Activated naive CD8-positive, alpha-beta T cell treated with anti-CD3 and anti-CD28 coated beads, Interleukin-2, amount 50 U/mL, for 24 hours (primary cell): ENCODE data around the gene CACFD1.
A peak's percentile ranks its signal among the peaks of the same experiment; 100 is the strongest.

ENCODE experiments used
- ATAC-seq: fragments of 150-1000 bp; cut with Tn5 transposase; one replicate; pipeline ENCODE4 v1.10.0; 2021
- DNase-seq: peaks from one replicate; pipeline ENCODE4 v3.0.0; 2021
- H3K27ac Mint-ChIP-seq: one replicate; pipeline ENCODE4 v1.8.0; 2021; ENCODE audit warnings: mild to moderate bottlenecking, mixed read lengths
- H3K27me3 Mint-ChIP-seq: one replicate; pipeline ENCODE4 v1.8.0; 2021; ENCODE audit warnings: mixed read lengths
- H3K36me3 Mint-ChIP-seq: one replicate; pipeline ENCODE4 v1.8.0; 2021; ENCODE audit warnings: low read depth, mixed read lengths
- H3K4me1 Mint-ChIP-seq: one replicate; pipeline ENCODE4 v1.8.0; 2021; ENCODE audit warnings: mixed read lengths
- H3K4me3 Mint-ChIP-seq: one replicate; pipeline ENCODE4 v1.8.0; 2021; ENCODE audit warnings: mild to moderate bottlenecking, moderate library complexity, mixed read lengths
- H3K9me3 Mint-ChIP-seq: one replicate; pipeline ENCODE4 v1.8.0; 2021; ENCODE audit warnings: mixed read lengths

The CACFD1 gene

GRCh38 chr9:133453651-133454050 is 6.1 kb upstream of the CACFD1 start:
- no peak overlapping the region for H3K27ac Mint-ChIP-seq
- ATAC-seq (no peak), DNase-seq (no peak)
- H3K9me3 Mint-ChIP-seq = no peaks in the 10 kb centered on the region
- no peaks in the 10 kb centered on the region for H3K27me3 Mint-ChIP-seq
- H3K36me3 Mint-ChIP-seq = no peaks in the 10 kb centered on the region
- no peak overlapping the region for H3K4me3 Mint-ChIP-seq
- H3K4me1 Mint-ChIP-seq = no peaks in the 10 kb centered on the region

- DNase-seq = no peak
- Mint-ChIP-seq H3K27ac (no peak overlapping the region), H3K9me3 (no peaks in the 10 kb centered on the region), H3K27me3 (no peaks in the 10 kb centered on the region), H3K4me1 (no peaks in the 10 kb centered on the region), H3K36me3 (no peaks in the 10 kb centered on the region), H3K4me3 (no peak overlapping the region)
- ATAC-seq = no peak
These were observed 5.5 kb upstream of the CACFD1 start for GRCh38 chr9:133454325-133454724.

- Mint-ChIP-seq H3K9me3 (no peaks in the 10 kb centered on the region), H3K36me3 (no peaks in the 10 kb centered on the region), H3K4me1 (no peaks in the 10 kb centered on the region), H3K27me3 (no peaks in the 10 kb centered on the region), H3K4me3 (no peak overlapping the region), H3K27ac (no peak overlapping the region)
- DNase-seq (no peak), ATAC-seq (no peak)
These were observed 4.7 kb upstream of the CACFD1 start for GRCh38 chr9:133454943-133455673.

GRCh38 chr9:133455936-133456335 is 3.8 kb upstream of the CACFD1 start:
- H3K27ac Mint-ChIP-seq = no peak overlapping the region
- no peaks in the 10 kb centered on the region for H3K27me3 Mint-ChIP-seq
- H3K9me3 Mint-ChIP-seq = no peaks in the 10 kb centered on the region
- no peaks in the 10 kb centered on the region for H3K36me3 Mint-ChIP-seq
- DNase-seq (no peak), ATAC-seq (no peak)
- H3K4me3 Mint-ChIP-seq = no peak overlapping the region
- H3K4me1 Mint-ChIP-seq = peaks cover 2% of the 10 kb centered on the region

GRCh38 chr9:133456409-133456808 is 3.4 kb upstream of the CACFD1 start:
- H3K4me3 Mint-ChIP-seq = no peak overlapping the region
- peaks cover 2% of the 10 kb centered on the region for H3K4me1 Mint-ChIP-seq
- H3K27ac Mint-ChIP-seq = no peak overlapping the region
- no peaks in the 10 kb centered on the region for H3K27me3 Mint-ChIP-seq
- no peaks in the 10 kb centered on the region for H3K9me3 Mint-ChIP-seq
- H3K36me3 Mint-ChIP-seq = no peaks in the 10 kb centered on the region
- no peak for ATAC-seq
- DNase-seq = no peak

GRCh38 chr9:133457233-133457632 is 2.5 kb upstream of the CACFD1 start:
- DNase-seq = no peak
- Mint-ChIP-seq H3K27me3 (no peaks in the 10 kb centered on the region), H3K27ac (no peak overlapping the region), H3K4me1 (peaks cover 2% of the 10 kb centered on the region), H3K9me3 (no peaks in the 10 kb centered on the region), H3K36me3 (no peaks in the 10 kb centered on the region), H3K4me3 (no peak overlapping the region)
- no peak for ATAC-seq

GRCh38 chr9:133457748-133458147 is 2.0 kb upstream of the CACFD1 start:
- no peaks in the 10 kb centered on the region for H3K36me3 Mint-ChIP-seq
- no peak for DNase-seq
- peaks cover 2% of the 10 kb centered on the region for H3K4me1 Mint-ChIP-seq
- H3K27ac Mint-ChIP-seq = no peak overlapping the region
- no peak for ATAC-seq
- no peaks in the 10 kb centered on the region for H3K27me3 Mint-ChIP-seq
- H3K4me3 Mint-ChIP-seq = no peak overlapping the region
- H3K9me3 Mint-ChIP-seq = no peaks in the 10 kb centered on the region

GRCh38 chr9:133458643-133459312 is 1.0 kb upstream of the CACFD1 start:
- no peak for DNase-seq
- no peak for ATAC-seq
- no peak overlapping the region for H3K27ac Mint-ChIP-seq
- H3K9me3 Mint-ChIP-seq = no peaks in the 10 kb centered on the region
- no peaks in the 10 kb centered on the region for H3K36me3 Mint-ChIP-seq
- H3K4me3 Mint-ChIP-seq = no peak overlapping the region
- no peaks in the 10 kb centered on the region for H3K27me3 Mint-ChIP-seq
- peaks cover 2% of the 10 kb centered on the region for H3K4me1 Mint-ChIP-seq

- H3K27me3 Mint-ChIP-seq = no peaks in the 10 kb centered on the region
- H3K9me3 Mint-ChIP-seq = no peaks in the 10 kb centered on the region
- peaks cover 2% of the 10 kb centered on the region for H3K4me1 Mint-ChIP-seq
- no peak overlapping the region for H3K27ac Mint-ChIP-seq
- peak; percentile 43 for DNase-seq
- ATAC-seq = no peak
- H3K36me3 Mint-ChIP-seq = no peaks in the 10 kb centered on the region
- peak overlapping the region; percentile 58 for H3K4me3 Mint-ChIP-seq
These were observed 812 bp downstream of the CACFD1 start for GRCh38 chr9:133460405-133461175.

GRCh38 chr9:133461975-133462374 is 2.2 kb downstream of the CACFD1 start:
- DNase-seq = no peak
- H3K36me3 Mint-ChIP-seq = no peaks in the 10 kb centered on the region
- no peaks in the 10 kb centered on the region for H3K9me3 Mint-ChIP-seq
- H3K27me3 Mint-ChIP-seq = no peaks in the 10 kb centered on the region
- H3K27ac Mint-ChIP-seq = no peak overlapping the region
- peaks cover 2% of the 10 kb centered on the region for H3K4me1 Mint-ChIP-seq
- no peak for ATAC-seq
- no peak overlapping the region for H3K4me3 Mint-ChIP-seq

- H3K27ac Mint-ChIP-seq = no peak overlapping the region
- H3K4me1 Mint-ChIP-seq = peaks cover 2% of the 10 kb centered on the region
- no peaks in the 10 kb centered on the region for H3K9me3 Mint-ChIP-seq
- no peaks in the 10 kb centered on the region for H3K27me3 Mint-ChIP-seq
- DNase-seq (no peak), ATAC-seq (no peak)
- no peak overlapping the region for H3K4me3 Mint-ChIP-seq
- H3K36me3 Mint-ChIP-seq = no peaks in the 10 kb centered on the region
These were observed 3.6 kb downstream of the CACFD1 start for GRCh38 chr9:133463234-133463863.

GRCh38 chr9:133463864-133464615 is 4.3 kb downstream of the CACFD1 start:
- no peaks in the 10 kb centered on the region for H3K27me3 Mint-ChIP-seq
- ATAC-seq (no peak), DNase-seq (no peak)
- H3K9me3 Mint-ChIP-seq = no peaks in the 10 kb centered on the region
- H3K36me3 Mint-ChIP-seq = no peaks in the 10 kb centered on the region
- no peak overlapping the region for H3K27ac Mint-ChIP-seq
- no peak overlapping the region for H3K4me3 Mint-ChIP-seq
- H3K4me1 Mint-ChIP-seq = peaks cover 2% of the 10 kb centered on the region

GRCh38 chr9:133464638-133465037 is 4.9 kb downstream of the CACFD1 start:
- no peaks in the 10 kb centered on the region for H3K9me3 Mint-ChIP-seq
- no peaks in the 10 kb centered on the region for H3K36me3 Mint-ChIP-seq
- H3K27ac Mint-ChIP-seq = no peak overlapping the region
- no peak for ATAC-seq
- H3K27me3 Mint-ChIP-seq = no peaks in the 10 kb centered on the region
- peaks cover 2% of the 10 kb centered on the region for H3K4me1 Mint-ChIP-seq
- DNase-seq = no peak
- H3K4me3 Mint-ChIP-seq = no peak overlapping the region

- Mint-ChIP-seq H3K4me3 (no peak overlapping the region), H3K4me1 (no peaks in the 10 kb centered on the region), H3K36me3 (no peaks in the 10 kb centered on the region), H3K27ac (no peak overlapping the region), H3K9me3 (no peaks in the 10 kb centered on the region), H3K27me3 (no peaks in the 10 kb centered on the region)
- no peak for ATAC-seq
- DNase-seq = no peak
These were observed 6.2 kb downstream of the CACFD1 start for GRCh38 chr9:133465984-133466383.
